ENCODE measurements around the gene CACNB1.

Gene CACNB1

GRCh38 chr17:39208893-39209292 is 11.4 kb upstream of the CACNB1 start:
- WGBS (ENCODE audit: extremely low coverage, insufficient coverage, insufficient read length): no CpG with 5 or more reads among the region's 8 CpGs

DNA sequence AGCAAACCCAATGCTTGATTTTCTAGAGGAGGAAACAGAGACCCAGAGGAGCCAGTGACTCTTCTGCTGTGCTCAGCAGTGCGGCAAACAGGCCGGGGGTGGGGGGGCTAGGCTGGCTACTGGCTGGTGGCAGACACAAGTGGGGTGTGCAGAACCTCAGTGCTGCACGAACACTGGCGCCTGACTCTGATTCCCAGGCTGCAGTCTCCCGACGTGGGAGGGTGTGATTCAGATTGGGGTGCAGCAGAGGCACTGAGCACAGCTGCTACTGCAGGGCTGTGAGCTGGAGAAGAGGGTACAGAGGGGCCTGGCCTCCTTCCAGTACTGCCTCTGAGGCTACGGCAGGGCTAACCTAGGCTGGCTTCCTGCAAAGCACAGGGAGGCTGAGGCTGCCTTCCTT is 10.7 kb upstream of the CACNB1 start:
- Histone ChIP-seq H4K8ac (ENCODE audit: low read depth, low read length) (no peak overlapping the region), H3K18ac (ENCODE audit: low read length) (no peak overlapping the region), H3K9ac (ENCODE audit: low read length) (no peak overlapping the region), H4K12ac (ENCODE audit: low read depth, low read length) (no peak overlapping the region), H2AFZ (ENCODE audit: insufficient read depth, low read length, poor library complexity) (no peak overlapping the region), H3K79me2 (ENCODE audit: control insufficient read depth, insufficient read depth, low read length, poor library complexity) (no peaks in the 10 kb centered on the region), H3K14ac (ENCODE audit: low read length) (no peak overlapping the region), H2BK12ac (ENCODE audit: low read length) (no peak overlapping the region), H4K91ac (ENCODE audit: low read depth, low read length) (no peak overlapping the region), H3K9me3 (ENCODE audit: insufficient read depth, low read depth, low read length) (peaks cover 2% of the 10 kb centered on the region), H3K27ac (ENCODE audit: low read depth, low read length) (no peak overlapping the region), H3K4me3 (ENCODE audit: low read depth, low read length) (no peak overlapping the region), H2AK5ac (ENCODE audit: low read length) (no peak overlapping the region), H2BK120ac (ENCODE audit: insufficient read depth, low read length, poor library complexity) (no peak overlapping the region), H2BK5ac (ENCODE audit: low read depth, low read length, poor library complexity) (no peak overlapping the region), H3K4me1 (ENCODE audit: control insufficient read depth in 1 of 2, insufficient read depth in 2 of 2, low read length in 2 of 2) (peaks cover 0 to 2% of the 10 kb centered on the region in 2 experiments), H3K27me3 (ENCODE audit: insufficient read depth, low read length) (peaks cover 18% of the 10 kb centered on the region), H3K36me3 (ENCODE audit: control insufficient read depth in 1 of 2, insufficient read depth in 2 of 2, low read length in 2 of 2) (peaks cover 17 to 22% of the 10 kb centered on the region in 2 experiments), H3K4me2 (ENCODE audit: low read length) (no peak overlapping the region), H3K23ac (ENCODE audit: low read length) (no peak overlapping the region), H3K4ac (ENCODE audit: low read depth, low read length) (no peak overlapping the region), H3K79me1 (ENCODE audit: low read length) (no peaks in the 10 kb centered on the region)
- no CpG with 5 or more reads among the region's 7 CpGs for WGBS (ENCODE audit: extremely low coverage, insufficient coverage, insufficient read length)
- no peak for DNase-seq

More at GRCh38 chr17:39208893-39209292, 11.4 kb upstream of the CACNB1 start:
- Histone ChIP-seq H3K4ac (ENCODE audit: low read depth, low read length) (no peak overlapping the region), H3K79me1 (ENCODE audit: low read length) (no peaks in the 10 kb centered on the region), H3K4me2 (ENCODE audit: low read length) (no peak overlapping the region), H2BK120ac (ENCODE audit: insufficient read depth, low read length, poor library complexity) (no peak overlapping the region), H3K27ac (ENCODE audit: low read depth, low read length) (no peak overlapping the region), H3K18ac (ENCODE audit: low read length) (no peak overlapping the region), H4K12ac (ENCODE audit: low read depth, low read length) (no peak overlapping the region), H3K27me3 (ENCODE audit: insufficient read depth, low read length) (peaks cover 18% of the 10 kb centered on the region), H3K4me1 (ENCODE audit: control insufficient read depth in 1 of 2, insufficient read depth in 2 of 2, low read length in 2 of 2) (peaks cover under 1 to 2% of the 10 kb centered on the region in 2 experiments), H3K9ac (ENCODE audit: low read length) (no peak overlapping the region), H2AK5ac (ENCODE audit: low read length) (no peak overlapping the region), H4K8ac (ENCODE audit: low read depth, low read length) (no peak overlapping the region), H3K79me2 (ENCODE audit: control insufficient read depth, insufficient read depth, low read length, poor library complexity) (no peaks in the 10 kb centered on the region), H3K36me3 (ENCODE audit: control insufficient read depth in 1 of 2, insufficient read depth in 2 of 2, low read length in 2 of 2) (peaks cover 10 to 14% of the 10 kb centered on the region in 2 experiments), H3K4me3 (ENCODE audit: low read depth, low read length) (no peak overlapping the region), H3K23ac (ENCODE audit: low read length) (no peak overlapping the region), H3K14ac (ENCODE audit: low read length) (no peak overlapping the region), H3K9me3 (ENCODE audit: insufficient read depth, low read depth, low read length) (peaks cover 2% of the 10 kb centered on the region), H4K91ac (ENCODE audit: low read depth, low read length) (no peak overlapping the region), H2AFZ (ENCODE audit: insufficient read depth, low read length, poor library complexity) (no peak overlapping the region), H2BK5ac (ENCODE audit: low read depth, low read length, poor library complexity) (no peak overlapping the region), H2BK12ac (ENCODE audit: low read length) (no peak overlapping the region)
- no peak for DNase-seq

DNA sequence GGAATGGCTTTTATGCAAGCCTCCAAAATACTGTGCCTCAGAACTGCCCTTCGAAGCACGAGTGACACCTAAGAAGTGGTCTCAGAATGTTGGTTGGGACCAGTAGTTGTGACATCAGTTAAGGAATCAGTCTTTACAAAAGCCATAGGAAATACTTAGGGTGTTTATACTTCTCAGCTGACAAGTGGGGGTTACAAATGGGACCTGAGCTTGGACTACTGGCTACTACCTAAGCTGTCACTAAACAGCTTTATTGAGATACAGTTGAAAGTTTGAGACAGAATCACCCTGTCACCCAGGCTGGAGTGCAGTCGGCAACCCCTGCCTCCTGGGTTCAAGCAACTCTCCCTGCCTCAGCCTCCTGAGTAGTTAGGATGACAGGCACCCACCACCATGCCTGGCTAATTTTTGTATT is 7.7 kb upstream of the CACNB1 start:
- Histone ChIP-seq H3K23ac (ENCODE audit: low read length) (no peak overlapping the region), H4K12ac (ENCODE audit: low read depth, low read length) (no peak overlapping the region)

GRCh38 chr17:39204245-39204644 is 6.8 kb upstream of the CACNB1 start:
- Histone ChIP-seq H3K9ac (ENCODE audit: low read length) (no peak overlapping the region), H3K9me3 (ENCODE audit: insufficient read depth, low read depth, low read length) (peaks cover 2% of the 10 kb centered on the region), H3K23ac (ENCODE audit: low read length) (no peak overlapping the region), H3K4me3 (ENCODE audit: low read depth, low read length) (no peak overlapping the region), H3K27me3 (ENCODE audit: insufficient read depth, low read length) (peaks cover 4% of the 10 kb centered on the region), H2AK5ac (ENCODE audit: low read length) (no peak overlapping the region), H3K27ac (ENCODE audit: low read depth, low read length) (no peak overlapping the region), H3K4me1 (ENCODE audit: control insufficient read depth in 1 of 2, insufficient read depth in 2 of 2, low read length in 2 of 2) (peaks cover 4 to 7% of the 10 kb centered on the region in 2 experiments), H3K36me3 (ENCODE audit: control insufficient read depth in 1 of 2, insufficient read depth in 2 of 2, low read length in 2 of 2) (peaks cover 31 to 41% of the 10 kb centered on the region in 2 experiments), H4K91ac (ENCODE audit: low read depth, low read length) (no peak overlapping the region), H3K79me1 (ENCODE audit: low read length) (peaks cover 7% of the 10 kb centered on the region), H3K79me2 (ENCODE audit: control insufficient read depth, insufficient read depth, low read length, poor library complexity) (peaks cover 9% of the 10 kb centered on the region), H3K4me2 (ENCODE audit: low read length) (no peak overlapping the region), H3K18ac (ENCODE audit: low read length) (no peak overlapping the region), H3K14ac (ENCODE audit: low read length) (no peak overlapping the region), H3K4ac (ENCODE audit: low read depth, low read length) (no peak overlapping the region), H2BK12ac (ENCODE audit: low read length) (no peak overlapping the region), H4K8ac (ENCODE audit: low read depth, low read length) (no peak overlapping the region), H2AFZ (ENCODE audit: insufficient read depth, low read length, poor library complexity) (no peak overlapping the region), H4K12ac (ENCODE audit: low read depth, low read length) (no peak overlapping the region), H2BK5ac (ENCODE audit: low read depth, low read length, poor library complexity) (no peak overlapping the region), H2BK120ac (ENCODE audit: insufficient read depth, low read length, poor library complexity) (no peak overlapping the region)
- WGBS (ENCODE audit: extremely low coverage, insufficient coverage, insufficient read length): no CpG with 5 or more reads among the region's 8 CpGs
- DNase-seq: no peak

More for the DNA sequence above, 7.7 kb upstream of the CACNB1 start:
- Histone ChIP-seq H3K18ac (ENCODE audit: low read length) (no peak overlapping the region), H3K4me1 (ENCODE audit: control insufficient read depth in 1 of 2, insufficient read depth in 2 of 2, low read length in 2 of 2) (peaks cover 4 to 7% of the 10 kb centered on the region in 2 experiments), H2AFZ (ENCODE audit: insufficient read depth, low read length, poor library complexity) (no peak overlapping the region), H3K9ac (ENCODE audit: low read length) (no peak overlapping the region), H3K9me3 (ENCODE audit: insufficient read depth, low read depth, low read length) (peaks cover 2% of the 10 kb centered on the region), H3K4me2 (ENCODE audit: low read length) (no peak overlapping the region), H3K79me2 (ENCODE audit: control insufficient read depth, insufficient read depth, low read length, poor library complexity) (peaks cover 7% of the 10 kb centered on the region), H4K8ac (ENCODE audit: low read depth, low read length) (no peak overlapping the region), H3K27me3 (ENCODE audit: insufficient read depth, low read length) (peaks cover 13% of the 10 kb centered on the region), H3K4ac (ENCODE audit: low read depth, low read length) (no peak overlapping the region), H4K91ac (ENCODE audit: low read depth, low read length) (no peak overlapping the region), H3K27ac (ENCODE audit: low read depth, low read length) (no peak overlapping the region), H2AK5ac (ENCODE audit: low read length) (no peak overlapping the region), H2BK120ac (ENCODE audit: insufficient read depth, low read length, poor library complexity) (no peak overlapping the region), H2BK5ac (ENCODE audit: low read depth, low read length, poor library complexity) (no peak overlapping the region), H3K36me3 (ENCODE audit: control insufficient read depth in 1 of 2, insufficient read depth in 2 of 2, low read length in 2 of 2) (peaks cover 31 to 41% of the 10 kb centered on the region in 2 experiments), H3K79me1 (ENCODE audit: low read length) (peaks cover 5% of the 10 kb centered on the region), H3K4me3 (ENCODE audit: low read depth, low read length) (no peak overlapping the region), H3K14ac (ENCODE audit: low read length) (no peak overlapping the region), H2BK12ac (ENCODE audit: low read length) (no peak overlapping the region)
- no peak for DNase-seq
- WGBS (ENCODE audit: extremely low coverage, insufficient coverage, insufficient read length): no CpG with 5 or more reads among the region's 3 CpGs
